ENCODE results near the gene USP44.

USP44 gene

DNA sequence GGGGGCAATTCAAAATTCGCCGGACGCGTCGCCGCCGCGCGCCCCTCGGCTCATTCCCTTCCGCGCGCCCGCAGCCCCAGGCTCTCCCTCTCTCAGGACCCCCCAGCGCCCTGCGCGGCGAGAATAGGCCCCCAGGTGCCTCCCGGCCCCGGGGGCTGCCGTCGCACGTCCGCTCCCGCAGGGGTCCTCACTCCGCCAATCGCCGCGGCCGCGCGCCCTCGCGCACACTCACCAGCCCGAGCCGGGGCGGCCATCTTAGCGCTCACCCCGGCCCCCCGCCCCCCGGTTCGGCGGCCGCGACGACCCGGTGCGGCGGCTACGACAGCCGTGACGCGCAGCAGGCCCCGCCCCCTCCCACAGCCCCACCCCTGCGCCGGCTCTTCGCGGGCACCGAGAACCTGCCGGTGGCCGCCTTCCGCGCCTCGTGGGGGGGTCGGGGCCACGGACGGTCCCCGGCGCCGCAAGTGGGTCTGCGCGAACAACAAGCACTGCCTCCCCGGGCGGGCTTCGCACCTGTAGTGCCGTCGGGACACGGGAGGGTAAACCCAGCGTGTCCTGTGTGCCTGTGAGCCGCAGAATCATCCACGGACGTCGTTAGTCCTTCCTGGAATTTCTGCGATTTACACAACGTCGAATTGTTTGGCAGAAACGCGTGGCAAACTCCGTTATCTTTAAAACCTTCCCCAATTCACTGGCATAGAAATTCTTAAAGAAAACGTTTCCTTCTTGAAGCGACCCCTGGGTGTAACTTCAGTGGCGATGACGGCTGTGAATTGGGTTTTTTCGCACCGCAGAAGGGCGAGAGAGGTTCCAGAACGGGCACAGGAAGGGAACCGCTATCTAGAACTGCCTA lies 2.5 kb downstream of the USP44 start:
- DNase-seq: peak in 41 of 56 donors; percentile 3 to 78 (median 34)

DNA sequence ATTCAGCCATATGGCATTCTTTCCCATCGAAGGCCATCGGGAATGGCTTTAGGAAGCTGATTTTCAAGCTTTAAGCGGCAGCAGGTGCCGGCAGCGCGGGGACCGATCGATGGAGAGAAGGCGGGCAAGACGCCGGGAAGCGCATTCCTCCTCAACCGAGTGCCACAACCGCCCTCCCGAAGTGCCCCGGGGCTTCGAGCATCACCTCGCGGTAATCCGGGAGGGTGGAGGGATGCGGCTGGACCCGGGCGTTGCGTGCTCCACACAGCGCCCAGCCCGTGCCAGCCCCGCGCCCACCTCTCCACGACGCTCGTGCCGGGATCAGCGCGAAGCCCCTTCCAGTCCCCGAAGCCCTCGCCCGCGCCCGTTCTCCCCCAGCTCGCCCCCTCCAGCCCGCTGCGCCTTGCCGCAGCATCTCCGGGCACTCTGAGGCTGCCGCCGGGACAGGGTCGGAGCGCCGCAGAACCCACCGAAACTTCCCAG lies 3.2 kb downstream of the USP44 start:
- peak in 8 of 56 donors; percentile 1 to 22 (median 11) for DNase-seq

DNA sequence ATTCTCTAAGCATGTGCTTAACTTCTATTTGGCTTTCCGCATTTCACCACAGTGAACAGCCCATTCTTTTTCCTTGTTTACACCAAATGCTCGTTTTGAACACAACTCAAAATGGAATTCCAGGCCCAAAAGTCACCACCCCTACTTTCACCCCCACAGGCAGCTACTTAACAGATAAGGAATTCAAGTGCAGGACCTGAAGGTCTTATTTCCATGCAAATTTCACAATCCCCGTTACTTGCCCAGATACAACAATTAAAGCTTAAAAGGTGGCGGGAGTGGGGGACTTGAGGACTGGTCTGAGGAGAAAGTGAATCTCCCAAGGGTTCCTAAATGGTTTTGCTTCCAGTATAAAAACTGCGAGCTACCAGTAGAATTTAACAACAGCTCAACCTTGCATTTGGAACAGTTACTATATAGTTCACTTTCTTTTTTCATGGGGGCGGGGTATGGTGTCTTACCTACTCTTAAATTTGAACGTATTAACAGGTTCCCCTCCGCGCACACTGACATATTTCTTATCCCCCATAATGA lies 3.7 kb downstream of the USP44 start:
- no peak for DNase-seq

DNA sequence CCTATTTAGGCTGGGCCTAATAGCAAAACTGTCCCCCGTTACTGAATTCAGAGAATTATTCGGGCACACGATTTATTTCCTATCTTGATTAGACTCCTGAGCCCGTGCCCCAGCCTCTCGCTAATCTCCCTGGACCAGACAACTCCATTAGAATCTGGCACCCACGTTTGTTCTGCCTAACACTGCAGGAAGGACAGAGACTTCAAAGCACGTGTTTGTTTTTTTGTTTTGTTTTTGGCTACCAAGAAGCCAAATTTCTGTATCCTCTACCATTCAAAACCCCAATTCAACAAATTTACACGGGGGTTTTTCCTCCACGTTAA lies 4.8 kb downstream of the USP44 start:
- DNase-seq: no peak

GRCh38 chr12:95545731-95546490 lies 5.4 kb downstream of the USP44 start:
- no peak for DNase-seq

GRCh38 chr12:95545303-95545702 lies 6.0 kb downstream of the USP44 start:
- no peak for DNase-seq

DNA sequence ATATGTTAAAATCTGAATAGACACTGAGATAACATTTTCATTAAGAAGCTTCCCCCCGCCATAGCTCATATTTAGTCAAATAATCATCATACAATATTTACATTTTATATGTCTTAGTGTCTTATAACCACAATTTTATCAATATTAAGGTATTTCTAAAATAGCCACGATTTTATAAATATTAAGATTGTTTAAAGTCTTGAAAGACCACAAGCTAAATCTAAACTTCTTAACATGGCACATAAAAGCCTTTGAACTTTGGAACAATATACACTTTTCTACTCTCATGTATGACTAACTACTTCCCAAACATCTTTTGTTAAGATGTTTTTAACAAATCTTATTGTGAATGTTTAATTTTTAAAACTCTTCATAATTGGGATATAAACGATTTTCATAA lies 6.5 kb downstream of the USP44 start:
- no peak for DNase-seq

DNA sequence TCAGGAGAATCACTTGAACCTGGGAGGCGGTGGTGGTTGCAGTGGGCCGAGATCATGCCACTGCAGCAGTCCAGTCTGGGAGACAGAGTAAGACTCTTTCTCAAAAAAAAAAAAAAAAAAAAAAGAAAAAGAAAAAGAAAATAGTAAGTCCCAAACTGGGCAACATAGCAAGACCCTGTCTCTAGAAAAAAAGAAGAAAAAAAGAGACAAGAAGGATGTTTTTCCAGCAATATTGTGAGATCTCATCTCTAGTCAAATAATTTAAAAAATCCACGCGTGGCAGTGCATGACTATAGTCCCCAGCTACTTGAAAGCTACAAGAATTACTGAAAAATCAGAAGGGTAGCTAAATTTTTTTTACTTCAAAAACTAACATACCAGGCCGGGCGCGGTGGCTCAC lies 8.0 kb downstream of the USP44 start:
- no peak for DNase-seq

- DNase-seq: no peak
Observed at GRCh38 chr12:95541436-95541835, 9.8 kb downstream of the USP44 start.

DNA sequence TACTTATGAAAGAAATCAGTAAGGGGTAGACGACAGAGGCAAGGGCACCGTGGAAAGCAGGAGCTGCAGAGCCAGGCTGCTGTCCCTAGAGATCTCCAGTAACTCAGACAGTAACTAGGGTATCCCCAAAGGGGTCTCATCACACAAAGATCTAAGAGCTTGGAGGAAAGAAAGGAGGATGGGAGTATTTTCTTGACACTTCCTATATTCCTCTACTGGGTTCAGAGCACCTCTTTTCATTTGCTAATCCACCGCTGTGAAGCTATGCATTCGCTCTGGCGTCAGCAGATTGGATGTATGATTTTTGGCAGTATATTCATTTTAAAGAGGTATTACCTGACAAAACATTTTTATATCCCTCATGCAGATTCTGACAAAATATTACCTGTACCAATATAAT lies 12.6 kb downstream of the USP44 start:
- no peak for DNase-seq

GRCh38 chr12:95538006-95538405 lies 13.3 kb downstream of the USP44 start:
- no peak for DNase-seq

DNA sequence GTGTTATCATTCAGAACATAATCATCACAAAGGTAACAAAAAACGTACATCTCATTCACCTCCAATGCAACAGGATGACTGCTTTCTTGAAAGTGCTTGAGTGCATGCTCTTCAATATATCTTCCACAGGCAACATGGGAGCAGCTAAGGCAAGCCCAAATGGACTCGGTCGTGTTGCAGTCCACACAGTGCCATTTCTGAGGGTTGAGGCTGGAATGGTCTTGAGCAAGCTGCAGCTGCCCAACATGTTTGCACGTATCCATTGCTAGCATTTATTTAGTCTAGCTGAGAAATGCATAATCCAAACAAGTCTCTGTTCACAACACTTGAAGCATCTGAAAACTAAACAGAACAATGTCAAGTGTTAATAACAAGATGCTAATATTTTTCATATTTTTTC lies 17.3 kb downstream of the USP44 start:
- DNase-seq: no peak

DNA sequence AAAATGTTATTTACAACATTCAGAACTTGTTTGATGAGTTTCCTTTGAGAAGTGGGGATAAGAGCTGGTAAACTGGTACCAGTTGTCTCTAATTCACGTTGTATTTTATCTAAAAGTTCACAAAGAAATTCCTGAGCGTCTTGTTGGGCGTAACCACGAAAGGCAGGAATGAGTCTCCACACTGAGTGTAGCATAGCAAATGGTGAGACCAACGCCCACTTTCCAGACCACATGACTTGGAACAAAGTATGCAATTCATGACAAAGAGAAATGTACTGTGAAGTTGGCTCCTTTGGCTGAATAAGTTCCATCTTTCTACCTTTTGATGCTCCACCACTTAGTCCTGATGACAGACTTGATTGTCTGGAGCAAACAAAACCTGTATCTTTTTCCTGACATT lies 18.4 kb downstream of the USP44 start:
- no peak for DNase-seq

DNA sequence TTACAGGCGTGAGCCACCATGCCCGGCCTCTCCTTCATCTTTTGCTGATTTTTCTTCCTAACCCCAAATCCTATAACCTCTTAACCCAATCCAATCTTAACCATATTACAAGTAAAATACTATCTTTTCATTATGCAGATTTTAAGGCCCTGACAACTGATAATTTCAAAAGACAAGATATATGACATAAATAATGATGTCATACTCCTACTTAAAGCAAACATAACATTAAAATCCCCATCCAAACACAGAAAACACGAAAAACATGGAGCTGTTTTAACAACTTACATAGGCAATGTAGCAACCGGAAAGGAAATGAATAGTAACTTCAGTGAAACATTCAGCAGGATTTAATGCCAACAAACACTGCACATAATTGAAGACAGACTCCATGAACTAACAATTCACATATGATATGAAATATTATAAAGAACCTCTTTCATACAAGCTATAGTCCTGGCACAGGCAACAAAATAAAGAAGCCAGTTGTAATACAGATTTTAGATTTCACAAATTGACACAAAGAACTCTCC lies 21.5 kb downstream of the USP44 start:
- DNase-seq: no peak

GRCh38 chr12:95528431-95528830 lies 22.8 kb downstream of the USP44 start:
- DNase-seq: no peak

GRCh38 chr12:95522692-95523091 lies 28.6 kb downstream of the USP44 start:
- DNase-seq: no peak

DNA sequence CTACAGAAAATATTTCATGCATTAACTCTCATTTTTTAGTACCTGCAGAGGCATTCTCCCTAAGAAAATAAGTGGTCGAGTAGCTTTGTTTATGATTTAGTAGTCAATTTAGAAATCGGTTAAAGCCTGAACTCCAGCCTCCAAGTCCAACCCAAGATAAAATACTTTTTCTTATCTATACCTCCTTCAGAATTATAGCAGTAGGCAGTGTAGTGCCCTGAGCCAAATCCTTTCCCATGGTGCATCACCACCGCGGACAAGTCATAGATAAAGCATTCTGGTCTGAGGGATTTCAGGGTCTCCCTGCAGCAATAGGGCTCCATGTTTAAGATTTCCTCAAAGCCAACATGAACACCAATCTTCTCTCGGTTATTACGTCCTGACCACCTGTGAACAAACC lies 30.5 kb downstream of the USP44 start:
- no peak for DNase-seq

DNA sequence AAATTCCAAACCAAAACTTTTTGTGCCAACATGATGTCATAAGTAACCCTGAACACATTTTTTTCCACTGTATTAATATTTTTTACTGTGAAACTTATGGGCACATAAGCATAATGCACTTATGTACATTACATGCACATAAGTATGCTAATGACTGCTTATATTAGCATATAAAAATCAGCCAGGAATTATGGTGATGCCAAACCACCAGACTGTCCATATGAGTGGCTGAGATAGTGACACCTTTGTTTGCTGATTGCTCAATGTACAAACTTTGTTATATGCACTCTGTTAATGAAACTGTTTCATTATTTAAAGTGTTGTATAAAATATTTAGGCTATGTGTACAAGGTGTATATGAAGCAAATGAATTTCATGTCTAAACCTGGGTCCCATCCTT lies 32.3 kb downstream of the USP44 start:
- DNase-seq: no peak

- no peak for DNase-seq
Observed at GRCh38 chr12:95517246-95517645, 34.0 kb downstream of the USP44 start.

- DNase-seq: no peak
Observed at GRCh38 chr12:95516757-95517156, 34.5 kb downstream of the USP44 start.

GRCh38 chr12:95515197-95515596 lies 36.1 kb downstream of the USP44 start:
- no peak for DNase-seq

DNA sequence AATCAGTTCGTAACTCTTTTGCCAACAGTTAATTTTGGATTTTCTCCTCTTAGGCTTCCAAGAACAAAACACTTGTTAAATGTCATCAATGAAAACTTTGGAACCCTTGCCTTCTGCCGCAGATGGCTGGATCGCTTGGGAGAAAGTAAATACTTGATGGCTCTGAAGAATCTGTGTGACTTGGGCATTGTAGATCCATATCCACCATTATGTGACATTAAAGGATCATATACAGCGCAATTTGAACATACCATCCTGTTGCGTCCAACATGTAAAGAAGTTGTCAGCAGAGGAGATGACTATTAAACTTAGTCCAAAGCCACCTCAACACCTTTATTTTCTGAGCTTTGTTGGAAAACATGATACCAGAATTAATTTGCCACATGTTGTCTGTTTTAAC lies 37.7 kb downstream of the USP44 start:
- DNase-seq: no peak

Measured in amygdala (tissue), 56 donors.